ENCODE results near the gene NEDD4L.
"Not testable (repeated sequence)": the region's sequence is repeated elsewhere in the genome, so short reads cannot be mapped to it uniquely, and the experiment has no call there.

The NEDD4L gene

DNA sequence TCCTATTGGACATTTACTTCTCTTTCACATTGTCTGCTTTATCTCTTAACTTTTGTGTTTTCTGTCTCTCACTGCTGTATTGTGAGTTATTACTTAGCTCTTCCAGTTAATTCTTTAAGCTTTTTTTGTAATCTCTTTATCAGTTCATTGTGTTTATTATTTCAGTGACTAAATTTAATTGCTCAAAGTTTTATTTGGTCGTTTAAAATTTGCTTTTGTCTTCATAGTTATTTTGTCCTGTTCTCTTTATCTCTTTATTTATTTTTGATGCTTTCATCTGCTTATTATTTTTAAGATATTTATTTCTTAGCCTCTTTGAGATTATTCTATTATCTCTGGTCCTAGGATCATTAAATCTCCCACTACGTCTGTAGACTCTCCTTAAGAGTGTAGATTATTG is 316.3 kb downstream of the NEDD4L start:
- no peak for DNase-seq

DNA sequence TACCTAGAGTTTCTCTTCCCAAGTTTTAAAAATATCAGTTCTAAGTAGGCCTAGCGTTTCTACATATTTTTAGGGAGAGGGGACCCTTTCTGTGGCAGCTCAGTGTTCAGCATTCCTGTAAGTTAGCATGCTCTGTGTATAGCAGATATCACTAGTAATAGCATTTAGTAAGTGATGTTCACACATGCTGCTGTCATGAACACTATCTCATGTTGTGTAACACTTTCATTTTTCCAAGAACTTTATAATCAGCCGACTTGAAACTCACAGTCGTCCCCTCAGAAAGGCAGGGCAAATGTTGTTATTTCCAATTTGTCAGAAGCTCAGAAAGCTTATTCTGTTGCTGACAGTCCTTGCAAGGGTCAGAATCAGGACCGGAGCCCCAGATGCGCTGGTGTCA is 317.2 kb downstream of the NEDD4L start:
- DNase-seq, result no peak

DNA sequence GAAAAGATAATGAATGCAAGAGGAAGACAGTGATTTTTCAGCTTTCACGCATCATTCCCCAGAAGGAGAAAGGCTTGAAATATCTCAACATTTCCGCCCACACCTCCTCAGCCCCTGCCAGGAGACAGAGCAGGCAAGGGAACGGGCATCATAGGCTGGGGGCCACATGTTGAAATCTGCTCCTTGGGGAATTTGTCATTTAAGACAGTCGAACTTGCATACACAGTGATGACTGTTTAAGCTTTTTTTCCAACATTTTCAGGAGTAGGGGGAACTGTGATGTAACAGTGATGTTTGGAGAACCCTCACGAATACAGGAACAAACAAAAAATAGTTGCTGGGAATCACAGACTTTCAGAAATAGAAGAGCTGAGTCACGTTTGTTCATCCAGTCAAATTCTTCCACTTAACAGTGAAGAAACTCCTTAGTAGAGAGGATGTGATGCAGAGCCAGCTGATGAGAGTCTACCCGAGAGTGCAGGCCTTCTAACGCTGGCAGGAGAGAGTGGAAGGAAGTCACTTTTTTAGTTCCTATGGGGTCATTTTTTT is 318.1 kb downstream of the NEDD4L start:
- no peak for DNase-seq

DNA sequence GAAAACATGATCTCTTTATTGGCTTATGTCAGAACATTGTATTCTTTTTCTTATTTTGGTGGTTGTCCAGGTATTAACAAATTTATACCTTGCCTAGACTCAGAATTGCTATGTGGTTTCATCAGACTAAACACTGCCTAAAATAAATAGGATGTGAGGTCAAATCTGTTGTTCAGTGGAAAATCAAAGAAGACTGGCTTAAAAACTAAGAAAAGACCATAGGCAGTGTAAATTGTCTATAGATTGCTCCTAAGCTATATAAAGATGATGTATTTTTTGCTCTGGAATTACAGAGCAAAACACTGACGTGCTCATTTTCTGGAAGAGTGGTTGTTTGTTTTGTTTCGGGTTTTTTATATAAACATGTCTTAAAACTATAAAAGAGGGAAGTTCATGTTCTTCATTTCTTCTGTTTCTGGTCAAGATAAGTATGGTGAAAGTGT is 318.8 kb downstream of the NEDD4L start:
- no peak for DNase-seq

DNA sequence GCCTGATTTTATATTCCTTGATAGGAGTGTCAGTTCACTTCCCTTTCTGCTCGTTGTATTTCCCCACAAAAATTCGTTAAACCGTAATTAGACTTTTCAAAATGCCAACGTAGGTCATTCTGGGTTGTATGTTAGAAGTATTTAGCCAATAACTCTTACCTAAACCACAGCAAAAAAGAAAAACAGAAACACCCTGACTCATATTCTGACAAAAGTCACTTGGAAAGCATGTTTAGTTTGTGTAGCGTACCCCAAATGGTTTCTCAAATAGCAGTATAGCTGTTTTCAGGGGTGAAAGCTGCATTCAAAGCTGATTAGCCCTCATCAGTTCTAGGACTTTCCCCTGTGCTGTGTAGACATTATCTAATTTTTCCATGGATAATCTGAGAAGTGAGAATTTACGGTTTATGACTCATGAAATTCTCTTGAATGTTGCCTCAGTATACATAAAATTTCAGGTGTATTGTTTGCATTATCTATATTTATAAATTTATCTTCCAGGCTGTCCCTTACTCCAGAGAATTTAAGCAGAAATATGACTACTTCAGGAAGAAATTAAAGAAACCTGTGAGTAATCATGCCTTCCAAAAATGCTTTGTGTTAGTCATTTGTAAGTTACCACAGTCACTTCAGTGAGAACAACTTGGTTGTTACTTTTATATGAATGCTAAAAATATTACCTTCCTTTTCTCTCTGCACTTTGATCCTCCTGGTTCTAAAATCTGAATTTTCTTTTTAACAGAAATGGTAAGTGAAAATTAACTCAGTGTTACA is 319.9 kb downstream of the NEDD4L start:
- no peak for DNase-seq

DNA sequence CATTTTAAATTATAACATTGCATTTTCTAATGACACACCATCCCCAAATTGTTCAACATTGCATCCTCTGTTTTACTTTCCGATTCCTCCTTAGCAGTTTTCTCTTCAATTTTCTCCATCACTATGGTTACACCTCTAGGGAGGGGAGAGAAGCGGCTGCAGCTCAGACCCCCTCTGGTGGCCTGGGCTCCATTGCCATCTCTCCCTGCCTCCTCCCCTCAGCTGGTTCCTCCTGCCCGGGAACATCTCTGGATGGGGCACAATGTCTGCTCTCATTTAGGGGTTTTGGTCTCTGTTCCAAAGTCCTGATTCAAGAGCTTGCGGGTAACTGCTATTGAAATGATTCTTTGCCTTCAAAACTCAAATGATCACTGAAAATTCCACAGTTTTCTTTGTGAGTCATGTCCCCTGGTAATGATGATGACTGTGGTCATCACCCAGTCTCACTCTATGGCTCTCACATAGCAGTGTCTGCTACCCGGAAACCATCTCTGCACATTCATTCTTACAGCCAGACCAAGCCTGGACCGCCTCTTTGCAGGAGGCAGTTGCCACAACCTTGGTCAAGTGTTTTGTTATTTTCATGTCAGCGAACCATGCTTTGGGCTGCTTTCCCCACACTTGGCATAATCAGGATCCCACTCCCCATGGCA is 321.0 kb downstream of the NEDD4L start:
- no peak for DNase-seq

DNA sequence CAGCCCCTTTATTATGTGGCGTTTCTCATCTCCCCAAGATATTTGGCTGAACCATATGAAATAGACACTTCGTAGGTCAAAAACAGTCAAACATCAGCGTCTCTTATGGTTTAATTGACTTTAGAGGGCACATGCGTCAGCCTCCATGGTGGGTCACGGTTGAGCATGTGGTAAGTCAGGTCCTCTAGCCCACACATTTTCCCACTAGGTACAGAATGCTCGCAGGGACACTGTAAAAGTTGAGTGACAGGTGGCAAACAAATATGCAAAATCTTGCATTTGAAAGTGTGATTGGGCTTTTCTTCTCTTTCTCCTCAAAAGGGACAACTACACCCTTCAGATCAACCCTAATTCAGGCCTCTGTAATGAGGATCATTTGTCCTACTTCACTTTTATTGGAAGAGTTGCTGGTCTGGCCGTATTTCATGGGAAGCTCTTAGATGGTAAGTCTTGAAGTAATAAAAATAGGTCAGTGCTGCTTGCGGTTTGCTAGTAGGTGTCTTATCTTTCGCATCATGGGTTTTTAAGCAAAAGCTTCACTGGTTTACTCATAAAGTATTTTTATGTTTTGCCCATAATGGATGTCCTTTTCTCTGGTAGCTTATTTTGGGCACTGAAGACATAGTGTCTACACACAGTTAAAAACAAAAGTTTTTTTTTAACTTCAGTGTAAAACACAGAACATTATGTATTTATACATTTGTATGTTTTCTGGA is 323.6 kb downstream of the NEDD4L start:
- DNase-seq, result no peak

DNA sequence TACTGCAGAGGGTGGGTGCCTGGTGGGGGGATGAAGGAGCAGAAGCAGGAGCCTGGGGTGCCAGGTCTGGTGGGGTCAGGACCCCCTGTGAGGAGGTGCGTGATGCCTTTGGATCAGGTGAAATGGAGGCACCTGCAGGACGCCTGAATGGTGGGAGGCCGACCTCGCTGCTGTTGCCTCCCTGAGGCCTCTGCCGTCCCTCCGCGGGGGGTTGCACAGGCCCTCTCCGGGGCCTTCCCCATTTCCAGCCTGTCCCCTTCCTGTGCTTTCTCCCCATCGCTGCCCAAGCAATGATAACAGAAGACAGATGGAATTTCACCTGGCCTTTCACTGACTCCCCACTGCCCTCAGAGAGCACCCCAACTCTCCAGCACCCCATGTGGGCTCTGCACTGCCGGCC is 325.6 kb downstream of the NEDD4L start:
- no peak for DNase-seq

DNA sequence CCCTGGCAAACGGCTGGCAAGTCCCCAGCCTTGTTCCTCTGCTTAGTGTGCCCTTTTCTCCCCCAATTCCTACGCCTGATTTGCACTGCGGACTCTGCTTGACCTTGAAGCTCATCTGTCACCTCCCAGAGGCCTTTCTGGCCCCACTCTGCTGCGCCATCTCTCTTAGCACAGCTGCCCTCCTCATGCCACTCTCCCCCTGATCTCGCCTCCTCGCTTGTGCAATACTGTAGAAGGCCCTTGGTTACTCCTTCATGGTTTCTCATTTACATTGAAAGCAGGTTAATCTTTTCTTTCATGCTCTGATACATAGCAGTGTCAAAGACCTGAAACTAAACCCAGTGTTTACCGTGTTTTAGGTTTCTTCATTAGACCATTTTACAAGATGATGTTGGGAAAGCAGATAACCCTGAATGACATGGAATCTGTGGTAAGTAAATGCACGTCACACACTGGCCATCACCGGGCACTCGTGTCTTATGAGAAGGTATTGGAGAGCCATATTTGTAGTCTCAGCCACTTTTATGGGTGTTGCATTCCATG is 326.1 kb downstream of the NEDD4L start:
- no peak for DNase-seq

DNA sequence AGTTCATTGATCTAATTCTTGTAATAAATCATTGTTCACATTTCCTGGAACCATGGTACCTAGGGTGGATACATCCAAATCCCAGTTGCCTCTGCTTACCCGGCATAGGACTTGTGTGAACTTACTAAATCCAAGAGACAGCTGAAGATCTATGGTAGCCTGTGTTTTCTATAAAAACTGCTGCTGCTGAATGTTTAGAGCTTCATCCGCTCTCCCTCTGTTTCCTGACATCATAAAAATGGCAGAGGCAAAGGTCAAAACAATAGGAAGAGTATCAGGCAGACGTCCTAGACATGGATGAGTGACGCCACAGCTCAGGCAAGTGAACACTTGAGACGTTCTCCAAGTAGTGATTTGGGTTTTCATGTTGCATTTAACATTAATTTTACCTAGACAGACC is 326.6 kb downstream of the NEDD4L start:
- DNase-seq, result no peak

DNA sequence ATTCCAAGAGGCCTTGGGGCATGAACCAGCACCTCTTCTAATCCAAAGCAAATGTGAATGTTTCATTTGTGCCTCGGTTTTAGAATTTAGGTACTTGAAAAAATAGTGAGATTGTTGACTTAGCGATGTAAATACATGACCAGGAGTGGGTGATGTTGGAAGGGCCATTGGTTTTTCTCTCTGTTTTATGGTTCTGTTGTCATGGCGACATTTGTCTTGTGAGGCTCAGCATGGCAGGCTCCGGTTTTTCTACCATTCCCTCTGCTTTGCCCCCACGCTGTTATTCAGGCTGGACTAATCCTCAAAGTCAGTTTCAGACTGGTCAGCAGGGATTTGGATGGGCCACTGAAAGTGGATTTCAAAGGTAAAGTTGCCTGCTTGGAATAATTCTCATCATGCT is 329.5 kb downstream of the NEDD4L start:
- peak; percentile 61 for DNase-seq

DNA sequence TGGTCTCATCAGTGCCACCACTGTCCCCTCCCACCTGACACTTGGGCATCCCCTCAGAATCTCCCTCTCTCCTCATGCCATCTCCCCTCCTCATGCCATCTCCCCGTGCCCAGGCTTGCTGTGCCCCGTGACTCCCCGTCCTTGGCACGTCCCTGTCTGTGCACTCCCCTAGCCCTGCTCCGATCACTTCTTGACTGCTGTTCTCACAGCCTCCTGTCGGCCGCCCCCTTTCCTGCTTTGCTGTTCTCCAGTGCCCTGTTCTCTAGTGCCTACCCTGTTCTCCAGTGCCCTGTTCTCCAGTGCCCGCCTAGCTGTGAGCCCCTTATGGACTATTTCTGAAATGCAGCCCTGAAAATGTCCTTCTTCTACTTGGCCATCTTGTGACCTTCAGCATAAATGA is 331.0 kb downstream of the NEDD4L start:
- no peak for DNase-seq

DNA sequence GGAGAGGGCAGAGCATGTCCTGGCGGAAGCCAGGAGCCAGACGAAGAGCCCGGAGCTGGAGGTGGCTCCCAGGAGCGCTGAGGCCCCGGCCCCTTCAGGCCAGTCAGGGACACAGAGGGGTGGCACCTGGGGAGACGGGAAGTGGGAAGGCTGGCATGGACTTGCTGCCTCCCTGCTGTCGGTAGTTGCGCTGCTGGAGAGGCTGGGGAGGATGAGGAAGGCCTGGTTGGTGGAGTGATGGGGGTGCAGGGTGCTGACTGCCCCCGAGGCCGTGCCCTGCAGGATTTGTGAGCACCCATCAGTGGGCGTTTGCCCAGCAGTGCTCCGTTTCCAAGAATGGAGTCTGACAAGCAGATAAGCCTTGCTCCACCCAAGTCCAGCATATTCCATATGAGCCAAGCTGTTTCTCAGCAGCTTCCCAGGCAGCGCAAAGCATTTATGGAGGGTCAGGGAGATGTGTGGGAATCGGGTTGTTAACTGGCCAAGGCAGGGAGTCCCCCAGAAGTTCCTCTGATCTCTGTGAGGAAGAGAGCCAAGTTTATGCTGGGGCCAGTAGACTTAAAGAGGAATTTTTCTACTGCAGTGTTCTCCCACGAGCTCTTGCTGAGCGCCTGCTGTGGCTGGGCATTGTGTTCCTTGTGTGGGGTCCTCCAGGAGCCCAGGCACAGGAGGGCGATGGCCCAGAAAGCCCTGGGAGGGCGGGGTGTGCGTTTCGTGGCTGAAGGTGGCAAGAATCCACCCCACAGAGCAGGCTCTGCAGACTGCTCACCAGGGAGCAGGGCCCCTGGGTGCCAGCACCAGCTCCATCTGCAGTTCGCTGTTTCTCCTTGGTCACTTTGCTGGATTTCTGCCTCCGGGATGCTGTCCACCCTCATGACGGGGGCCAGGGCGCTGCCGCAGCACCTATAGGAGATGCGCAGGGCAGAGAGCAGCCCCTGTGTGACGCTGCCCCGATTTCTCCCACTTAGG is 334.7 kb downstream of the NEDD4L start:
- no peak for DNase-seq

DNA sequence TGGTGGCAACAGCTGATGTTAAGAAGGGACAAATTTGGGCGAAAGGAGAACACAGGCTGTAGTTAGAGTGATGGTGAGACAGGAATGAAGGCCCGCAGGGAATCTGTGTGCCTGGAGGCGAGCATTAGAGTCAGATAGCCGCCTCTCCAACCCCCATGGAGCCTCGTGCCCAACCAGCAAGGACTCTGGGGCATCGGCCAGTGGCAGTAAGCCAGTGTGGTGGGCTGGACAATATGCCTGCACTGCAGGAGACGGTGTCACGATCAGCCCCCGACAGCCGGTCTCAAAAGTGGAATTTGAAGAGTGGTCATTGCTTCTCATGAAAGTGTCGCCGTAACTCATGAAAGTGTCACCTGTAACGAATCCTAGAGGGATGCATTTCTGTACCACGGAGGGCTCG is 335.4 kb downstream of the NEDD4L start:
- no peak for DNase-seq

DNA sequence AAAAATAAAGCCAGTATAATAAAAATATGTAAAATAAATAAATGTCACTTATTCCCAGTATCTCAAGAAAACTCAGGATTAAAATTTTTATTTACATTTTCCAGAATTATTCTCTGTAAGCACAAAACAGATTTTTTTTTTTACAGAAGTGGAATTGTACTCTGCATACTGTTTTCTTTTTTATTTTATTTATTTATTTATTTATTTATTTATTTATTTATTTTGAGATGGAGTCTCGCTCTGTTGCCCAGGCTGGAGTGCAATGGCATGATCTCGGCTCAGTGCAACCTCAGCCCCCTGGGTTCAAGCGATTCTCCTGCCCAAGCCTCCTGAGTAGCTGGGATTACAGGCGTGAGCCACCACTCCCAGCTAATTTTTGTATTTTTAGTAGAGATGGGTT is 336.1 kb downstream of the NEDD4L start:
- DNase-seq, result not testable (repeated sequence)

DNA sequence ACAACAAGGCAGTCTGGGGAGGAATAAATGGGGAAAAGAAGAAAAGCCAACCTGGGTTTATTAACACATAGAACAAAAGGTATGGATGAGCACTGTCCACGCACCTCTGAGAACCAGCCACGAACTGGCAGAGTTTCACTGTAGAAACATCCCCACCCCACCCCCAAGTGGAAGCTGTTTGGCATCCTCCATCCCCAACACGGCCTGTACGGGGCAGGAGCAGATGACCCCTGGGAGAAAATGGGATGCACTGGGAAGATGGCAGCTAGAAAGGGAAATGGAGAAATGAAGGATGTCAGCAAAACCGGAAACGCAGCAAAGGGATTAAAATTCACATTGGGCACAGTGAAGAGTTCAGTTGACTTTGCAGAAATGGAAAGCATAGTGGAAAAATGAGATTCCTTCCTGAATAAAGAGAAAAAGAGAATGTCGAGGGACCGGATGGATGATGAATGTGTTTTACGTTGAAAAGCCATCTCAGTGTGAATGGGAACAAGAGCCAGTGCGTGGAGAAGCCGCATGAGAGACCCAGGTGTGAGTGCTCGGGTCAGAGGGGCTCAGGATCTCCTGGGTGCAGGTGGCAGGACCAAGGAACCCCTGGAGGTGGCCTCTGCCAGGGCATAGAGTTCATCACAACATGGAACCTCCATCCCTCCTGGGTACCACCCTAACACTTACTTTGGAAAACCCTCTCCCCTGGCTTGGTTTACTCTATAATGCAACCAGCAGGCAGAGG is 337.8 kb downstream of the NEDD4L start:
- no peak for DNase-seq

DNA sequence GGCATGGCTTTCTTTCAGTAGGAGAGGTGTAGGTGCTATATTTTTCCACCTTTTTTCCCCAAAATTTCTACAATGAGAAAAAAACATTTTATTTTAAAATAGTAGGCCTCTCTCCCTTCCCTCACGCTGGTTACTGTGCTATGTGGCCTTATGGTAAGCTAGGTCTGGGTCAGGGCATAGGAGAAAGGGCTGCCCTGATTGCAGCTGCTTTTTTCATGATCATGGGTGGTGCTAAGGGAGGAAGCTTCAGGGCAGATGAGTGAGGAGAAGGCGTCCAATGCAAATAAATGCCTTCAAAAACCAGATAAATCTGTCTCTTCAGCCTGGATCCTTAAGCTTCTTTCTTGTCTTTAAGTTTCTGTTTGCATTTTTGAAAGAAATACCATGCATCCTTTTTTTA is 338.4 kb downstream of the NEDD4L start:
- no peak for DNase-seq

DNA sequence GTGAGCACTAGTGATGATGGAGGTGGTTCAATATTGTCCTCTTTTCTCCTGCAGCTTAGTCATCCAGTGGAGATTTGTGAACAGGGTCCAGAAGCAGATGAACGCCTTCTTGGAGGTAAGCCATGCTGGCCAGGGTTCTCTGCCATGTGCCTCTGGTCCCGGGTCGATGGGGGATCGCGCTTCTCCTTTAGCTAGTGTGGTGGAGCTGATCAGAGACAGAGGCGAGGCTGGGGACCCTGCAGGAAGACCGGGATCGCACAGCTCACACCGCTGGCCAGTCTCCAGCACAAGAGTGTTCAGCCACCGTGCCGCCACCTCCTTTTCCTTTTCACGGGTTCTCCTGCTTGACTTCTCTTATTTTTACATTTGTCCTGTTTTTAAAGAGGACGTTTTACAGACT is 341.4 kb downstream of the NEDD4L start:
- DNase-seq, result no peak

DNA sequence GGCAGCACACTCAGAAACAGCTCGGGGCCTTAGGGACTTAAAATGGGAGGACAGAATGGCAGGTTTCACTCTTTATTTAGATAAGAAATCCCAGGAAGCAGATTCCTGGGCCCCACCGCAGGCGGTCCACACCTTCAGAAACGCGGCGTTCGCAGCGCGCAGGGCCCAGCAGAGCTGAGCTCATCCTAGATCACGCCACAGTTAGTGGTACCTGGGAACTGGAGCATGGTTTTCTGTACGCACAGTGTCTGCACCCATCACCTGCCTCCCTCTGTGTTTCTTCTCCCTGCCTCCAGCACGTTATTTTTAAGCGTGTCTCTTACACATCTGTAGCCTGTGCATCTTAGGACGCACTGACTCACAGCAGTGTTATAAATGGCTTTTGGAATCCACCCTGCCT is 342.8 kb downstream of the NEDD4L start:
- no peak for DNase-seq

DNA sequence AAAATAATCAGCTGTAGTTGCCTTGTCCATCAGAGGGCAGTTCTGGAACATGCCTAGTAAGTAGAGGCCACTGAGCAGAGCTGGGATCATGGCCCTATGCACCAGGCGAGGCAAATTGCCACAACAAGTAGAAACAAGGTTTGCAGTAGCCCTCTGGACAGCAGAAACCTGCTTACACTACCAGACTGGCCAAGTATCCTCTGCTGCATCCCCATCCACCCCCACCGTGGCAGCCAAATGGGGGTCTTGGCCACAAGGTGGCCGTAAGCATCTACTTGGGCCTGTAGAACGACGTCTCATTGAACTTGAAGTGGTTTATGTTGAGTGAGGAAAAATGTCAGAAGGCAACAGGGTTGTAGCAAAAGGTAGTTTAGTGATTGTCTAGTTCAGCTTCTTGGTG is 343.7 kb downstream of the NEDD4L start:
- DNase-seq, result no peak

DNA sequence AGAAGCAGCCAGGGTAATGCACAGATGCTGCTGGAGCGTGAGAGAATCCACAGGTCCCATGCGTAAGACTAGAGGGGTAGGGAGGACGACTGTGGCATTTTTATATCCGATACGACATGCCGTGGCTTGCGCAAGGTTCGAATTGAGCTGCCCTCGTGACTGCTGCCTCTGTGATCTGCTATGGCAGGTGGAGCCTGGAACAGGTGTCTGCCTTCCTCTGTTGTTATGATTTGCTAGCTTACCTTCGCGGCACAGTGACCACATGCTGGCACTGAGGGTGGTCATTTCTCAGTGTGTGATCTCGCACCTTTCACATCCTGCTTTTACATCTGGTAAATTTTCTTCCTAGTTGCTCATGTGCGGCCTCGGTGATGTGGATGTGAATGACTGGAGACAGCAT is 344.7 kb downstream of the NEDD4L start:
- no peak for DNase-seq

DNA sequence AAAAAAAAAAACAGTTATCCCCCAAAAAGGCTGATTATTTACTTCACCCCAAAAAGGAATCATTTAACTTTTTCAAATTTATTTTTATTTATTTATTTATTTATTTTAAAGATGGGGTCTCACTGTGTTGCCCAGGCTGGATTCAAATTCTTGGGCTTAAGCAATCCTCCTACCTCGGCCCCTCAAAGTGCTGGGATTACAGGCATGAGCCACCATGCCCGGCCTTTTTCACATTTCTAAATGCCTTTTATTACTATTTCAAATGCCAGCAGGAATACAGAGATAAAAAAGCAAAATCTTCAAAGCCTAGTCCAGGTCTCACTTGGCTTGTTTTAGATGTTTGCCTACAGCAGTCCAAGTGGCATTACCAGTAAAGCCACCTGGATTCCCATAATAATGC is 345.7 kb downstream of the NEDD4L start:
- no peak for DNase-seq

All from NCI-H748 treated with DMSO at 0.1 percent for 48 hours (cell line).